Hypothalamus (tissue), 51 donors: Measurements from ENCODE around the gene KRTAP10-5.
"Not testable (repeated sequence)": the region's sequence is repeated elsewhere in the genome, so short reads cannot be mapped to it uniquely, and the experiment has no call there.

Experiments
- DNase-seq, 51 donors: peaks; one replicate each; lab custom pipeline; 2025; lab: John Stamatoyannopoulos, UW

KRTAP10-5 gene

GRCh38 chr21:44573630-44574456 is 6.6 kb downstream of the KRTAP10-5 start, which contains the start of gene KRTAP10-4:
TSS of gene KRTAP10-4 (plus strand) at chr21:44573729. CDS start at chr21:44573759, 30 bp downstream.
- not testable (repeated sequence) for DNase-seq

- DNase-seq = no peak
Observed at GRCh38 chr21:44572959-44573583, 7.3 kb downstream of the KRTAP10-5 start.

- no peak for DNase-seq
Observed at GRCh38 chr21:44571844-44572782, 8.3 kb downstream of the KRTAP10-5 start.

GRCh38 chr21:44571296-44571695 is 9.1 kb downstream of the KRTAP10-5 start:
- no peak for DNase-seq

GRCh38 chr21:44569861-44570517 is 10.4 kb downstream of the KRTAP10-5 start:
- DNase-seq = no peak

- no peak for DNase-seq
Observed at GRCh38 chr21:44568667-44569556, 11.5 kb downstream of the KRTAP10-5 start.

GRCh38 chr21:44568261-44568660 is 12.1 kb downstream of the KRTAP10-5 start:
- DNase-seq = no peak

- DNase-seq = no peak
Observed at GRCh38 chr21:44567481-44568171, 12.8 kb downstream of the KRTAP10-5 start.

GRCh38 chr21:44566403-44566802 is 14.0 kb downstream of the KRTAP10-5 start:
- DNase-seq = no peak

GRCh38 chr21:44564886-44565598 is 15.4 kb downstream of the KRTAP10-5 start:
- no peak for DNase-seq

GRCh38 chr21:44564099-44564498 is 16.3 kb downstream of the KRTAP10-5 start:
- DNase-seq = no peak

- DNase-seq = no peak
Observed at GRCh38 chr21:44558695-44559094, 21.7 kb downstream of the KRTAP10-5 start, which contains the start of gene KRTAP10-3. TSS of gene KRTAP10-3 (minus strand) at chr21:44558795. CDS start at chr21:44558715, 80 bp downstream.

GRCh38 chr21:44558329-44558675 is 22.1 kb downstream of the KRTAP10-5 start:
- DNase-seq = not testable (repeated sequence)

- no peak for DNase-seq
Observed at GRCh38 chr21:44557491-44558328, 22.7 kb downstream of the KRTAP10-5 start.

GRCh38 chr21:44556879-44557278 is 23.5 kb downstream of the KRTAP10-5 start:
- no peak for DNase-seq

- no peak for DNase-seq
Observed at GRCh38 chr21:44555200-44555875, 25.1 kb downstream of the KRTAP10-5 start.
